Hindlimb muscle (tissue), 1 donor: ENCODE results near the gene IGSF21. TPM values are rescaled to one million over a fixed set of nuclear protein-coding genes. Genes with fewer than 3 reads are reported as not detected.

Experiments
- DNase-seq: peaks from one replicate; pipeline ENCODE4 v3.0.0-alpha.2; 2013
- polyA plus RNA-seq: library from polyadenylated mRNA; unstranded; fragments of 120-200 nt; gene quantifications from one replicate; pipeline ENCODE4 v1.2.1, GENCODE V29; 2013; ENCODE audit not compliant: insufficient read length

IGSF21 gene
- polyA plus RNA-seq: 0.48 TPM

- no peak for DNase-seq
These were observed at the start of gene IGSF21 for GRCh38 chr1:18107369-18108298. Gene IGSF21 (plus strand): TSS chr1:18107798. CDS start chr1:18108129, 331 bp downstream.

DNA sequence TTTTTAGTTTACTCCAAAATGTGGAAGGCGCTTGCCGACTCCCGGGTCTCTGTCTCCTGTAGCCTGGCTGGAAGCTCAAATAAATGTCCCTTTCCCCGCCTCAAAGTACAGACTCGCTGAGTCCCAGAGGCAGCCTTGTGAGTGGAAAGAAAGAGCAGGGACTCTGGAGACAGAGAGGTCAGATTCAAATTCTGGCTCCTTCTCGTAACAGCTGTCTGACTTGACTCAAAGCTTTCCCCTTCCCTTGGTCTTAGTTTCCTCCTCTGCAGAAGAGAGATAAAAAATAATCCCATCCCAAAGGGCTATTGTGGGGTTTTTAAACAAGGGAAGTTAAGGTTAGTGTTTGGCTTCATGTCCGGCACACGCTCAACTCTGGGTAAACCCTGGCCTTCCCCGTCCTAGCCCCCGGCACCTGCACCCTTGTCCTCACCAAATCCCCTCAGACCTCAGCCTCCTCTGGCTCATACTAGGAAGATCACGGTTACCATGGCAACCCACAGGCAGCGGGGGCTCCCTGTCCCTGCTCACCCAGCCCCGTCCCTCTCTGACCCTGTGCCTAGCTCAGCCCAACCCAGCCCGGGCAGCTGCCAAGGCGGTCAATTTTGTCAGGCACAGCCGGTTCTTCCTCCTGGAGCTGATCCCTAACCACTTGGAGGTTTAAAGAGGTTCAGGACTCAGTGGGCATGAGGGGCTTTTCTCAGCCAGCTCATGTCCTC is 49.2 kb upstream of the IGSF21 start:
- DNase-seq: peak; percentile 11

- peak; percentile 15 for DNase-seq
These were observed 48.5 kb upstream of the IGSF21 start for GRCh38 chr1:18058981-18059605.

DNA sequence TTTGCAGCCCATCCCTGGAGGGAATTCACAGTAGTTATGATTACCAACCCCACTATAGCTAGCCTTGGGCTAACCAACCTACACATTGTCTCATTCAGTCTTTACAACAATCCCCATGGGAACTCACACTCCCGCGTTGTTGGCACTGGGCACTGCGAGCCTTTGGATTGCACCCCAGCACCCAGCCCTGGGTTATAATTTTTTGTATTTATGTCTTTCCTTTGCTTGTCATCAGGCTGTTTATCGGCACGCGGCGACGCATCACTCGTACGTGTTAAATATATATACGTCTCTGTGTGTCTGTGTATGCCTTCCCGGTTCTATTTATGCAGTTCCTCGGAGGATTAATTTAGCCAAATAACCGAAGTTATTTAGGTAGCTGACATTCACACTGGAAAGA is 47.2 kb upstream of the IGSF21 start:
- DNase-seq: no peak

DNA sequence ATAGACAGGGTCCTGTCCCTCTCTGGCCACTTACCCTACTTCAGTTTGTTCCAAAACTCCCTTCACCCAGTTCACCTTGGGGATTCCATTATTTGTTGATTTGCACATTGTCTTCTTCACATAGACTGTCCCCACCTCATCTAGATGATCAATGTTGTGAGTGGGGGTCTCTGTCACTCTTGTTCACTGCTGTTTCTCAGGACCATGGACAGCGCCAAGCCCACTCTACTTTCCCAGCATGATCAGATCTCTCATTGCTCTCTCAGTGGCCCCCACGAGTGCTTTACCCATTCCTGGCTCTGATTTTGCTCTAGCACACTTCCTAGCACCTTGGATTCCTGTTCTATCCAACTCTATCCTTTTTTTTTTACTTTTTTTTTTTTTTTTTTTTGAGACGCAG is 45.4 kb upstream of the IGSF21 start:
- DNase-seq: no peak

DNA sequence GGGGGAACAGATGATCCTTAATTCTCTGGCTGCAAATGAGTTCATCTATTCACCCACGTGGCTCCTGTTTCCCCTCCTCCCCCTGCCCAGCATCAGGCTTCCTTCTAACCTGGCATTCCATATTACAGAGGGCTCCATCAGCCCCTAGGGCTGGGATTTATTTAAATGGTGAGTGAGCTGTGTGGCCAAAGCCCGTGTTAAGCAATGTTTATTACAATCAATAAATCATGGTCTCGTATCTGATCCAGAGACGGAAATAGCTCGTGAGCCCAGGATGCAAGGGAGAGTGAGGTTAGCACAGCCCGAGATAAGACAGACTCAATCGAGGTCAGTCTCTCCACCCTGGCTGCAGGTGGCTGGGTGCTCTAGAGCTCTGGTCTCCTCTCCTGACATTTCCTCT is 43.1 kb upstream of the IGSF21 start:
- no peak for DNase-seq

DNA sequence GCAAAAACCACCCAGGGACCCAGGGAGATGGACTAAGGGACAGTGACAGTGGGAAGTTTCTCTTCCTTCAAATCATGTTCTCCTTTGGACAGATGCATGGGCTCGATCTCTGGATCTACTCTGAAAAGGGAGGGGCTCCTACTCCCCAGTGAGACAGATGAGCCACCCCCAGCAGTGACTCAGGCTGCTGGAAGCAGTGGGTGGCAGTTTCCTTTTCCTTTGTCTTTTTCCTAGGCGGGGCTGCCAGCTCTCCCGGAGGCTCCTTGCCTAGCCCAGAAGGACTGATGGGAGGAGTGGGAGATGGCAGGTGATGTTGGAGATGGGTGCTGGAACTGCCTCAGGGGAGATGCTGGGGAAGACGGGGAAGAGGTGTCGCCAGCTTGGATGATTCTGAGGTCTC is 41.0 kb upstream of the IGSF21 start:
- no peak for DNase-seq

DNA sequence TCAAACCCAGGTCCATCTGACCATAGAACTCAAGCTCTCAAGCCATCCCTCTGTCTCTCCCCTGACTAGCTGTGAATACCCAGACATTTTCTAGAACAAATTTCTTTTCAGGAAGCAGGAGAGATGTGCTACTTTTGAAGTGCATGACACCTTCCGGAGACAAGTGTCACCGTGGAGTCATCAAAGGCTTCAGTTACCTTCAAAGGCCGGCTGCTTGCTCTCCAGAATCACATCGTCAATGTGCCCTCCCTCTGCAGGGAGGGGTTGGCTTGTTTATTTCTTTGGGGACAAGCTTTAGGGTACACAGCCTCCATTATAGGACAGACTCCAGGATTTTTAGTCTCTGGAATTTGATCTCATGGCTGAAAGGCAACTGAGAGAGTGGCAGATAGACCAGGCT is 37.7 kb upstream of the IGSF21 start:
- DNase-seq: no peak

- DNase-seq: no peak
These were observed 35.5 kb upstream of the IGSF21 start for GRCh38 chr1:18072066-18072465.

- DNase-seq: no peak
These were observed 34.4 kb upstream of the IGSF21 start for GRCh38 chr1:18073066-18073642.

DNA sequence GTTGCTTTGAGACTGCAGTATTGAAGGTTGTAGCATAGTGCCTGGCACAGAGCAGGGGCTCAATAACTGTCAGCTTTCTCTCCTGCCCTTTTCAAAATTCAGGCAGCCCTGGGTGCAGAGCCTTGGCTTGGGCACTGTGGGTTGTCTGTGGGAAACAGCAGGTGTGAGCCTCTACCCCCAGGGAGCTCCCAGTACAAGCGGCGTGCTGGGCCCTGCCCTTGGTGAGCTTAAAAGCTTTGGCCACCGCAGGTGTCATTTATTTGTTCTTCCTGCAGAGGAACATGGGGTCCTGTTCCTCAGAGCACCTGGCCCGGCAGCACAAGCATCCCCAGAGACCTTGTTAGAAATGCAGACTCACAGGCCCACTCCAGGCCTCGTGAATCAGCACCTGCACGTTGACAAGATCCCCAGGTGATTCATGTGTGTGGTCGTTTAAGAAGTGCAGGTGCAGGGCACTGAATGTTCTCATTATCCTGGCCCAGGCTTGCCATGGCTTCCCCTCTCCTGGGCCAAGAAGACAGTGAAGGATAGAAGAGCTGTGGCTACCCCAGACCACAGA is 29.9 kb upstream of the IGSF21 start:
- DNase-seq: no peak

- DNase-seq: no peak
These were observed 27.5 kb upstream of the IGSF21 start for GRCh38 chr1:18079941-18080735.

DNA sequence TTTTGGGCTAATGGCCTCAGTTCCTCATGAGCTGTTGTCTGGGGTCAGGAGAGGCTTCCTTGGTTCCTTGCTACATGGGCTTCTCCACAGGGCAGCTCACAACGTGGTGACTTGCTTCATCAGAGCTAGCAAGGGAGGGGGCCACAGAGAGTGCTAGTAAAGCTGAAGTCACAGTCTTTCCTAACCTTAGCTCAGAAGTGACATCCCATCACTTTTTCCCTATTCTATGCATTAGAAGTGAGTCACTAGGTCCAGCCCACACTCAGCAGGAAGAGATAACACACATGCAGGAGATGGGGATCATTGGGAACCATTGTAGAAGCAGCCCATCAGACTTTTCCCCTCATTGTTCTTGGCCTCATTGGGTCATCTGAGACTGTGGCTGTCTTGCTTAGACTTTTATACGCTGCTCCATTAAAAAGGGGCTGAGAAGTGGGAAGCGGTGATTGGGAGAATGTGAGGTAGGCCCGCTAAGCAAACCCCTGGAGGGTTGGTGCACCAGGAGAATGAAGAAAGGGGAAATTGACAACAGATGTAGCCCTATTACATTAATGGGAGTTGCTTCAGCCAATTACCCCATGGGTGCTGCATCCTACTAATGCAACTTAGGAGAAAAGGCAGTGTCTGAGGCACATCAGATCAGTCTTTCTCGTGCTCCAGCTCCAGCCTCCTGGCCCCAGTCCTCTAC is 22.1 kb upstream of the IGSF21 start:
- DNase-seq: no peak

DNA sequence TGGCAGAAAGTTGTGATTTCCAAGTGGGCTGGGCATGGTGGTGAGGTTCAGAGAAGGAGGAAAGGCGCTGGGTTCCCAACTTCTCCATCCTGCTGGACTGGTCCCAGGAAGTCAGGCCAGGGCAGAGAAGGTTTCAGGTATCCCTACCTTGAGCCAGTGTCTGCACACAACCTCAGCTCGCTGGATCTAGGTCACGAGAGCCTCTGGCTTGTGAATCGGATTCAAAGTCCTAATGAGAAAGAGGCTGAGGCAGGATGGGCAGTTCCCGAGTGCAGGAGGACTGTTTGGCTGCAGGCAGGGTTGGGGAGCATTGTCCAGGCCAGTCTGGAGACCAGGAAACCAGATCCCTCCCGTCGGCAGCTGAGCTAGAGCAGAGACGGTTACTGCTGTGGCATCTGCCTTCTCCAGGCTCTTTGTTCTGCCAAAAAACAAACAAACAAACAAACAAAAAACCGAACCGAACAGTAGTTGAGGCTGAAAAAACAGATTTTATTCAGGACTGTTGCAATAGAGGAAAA is 19.5 kb upstream of the IGSF21 start:
- DNase-seq: no peak

DNA sequence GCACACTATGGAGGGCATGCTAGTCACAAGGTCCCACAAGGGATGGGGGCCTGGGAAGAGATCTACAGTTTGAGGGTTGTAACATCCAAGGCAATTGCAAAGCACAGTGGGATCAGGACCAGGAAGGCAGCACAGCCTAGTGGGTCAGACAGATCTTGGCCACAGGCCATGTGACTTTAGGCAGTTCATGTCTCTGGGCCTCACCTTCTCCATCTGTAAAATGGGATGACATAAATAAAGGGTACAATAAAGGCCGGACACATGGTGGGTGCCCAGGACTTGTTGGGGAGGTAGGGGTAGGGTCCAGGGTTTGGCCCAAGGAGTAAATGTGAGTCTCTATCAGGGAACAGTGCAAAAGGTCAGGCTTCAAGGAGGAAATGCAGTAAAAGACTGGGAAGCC is 18.1 kb upstream of the IGSF21 start:
- no peak for DNase-seq

DNA sequence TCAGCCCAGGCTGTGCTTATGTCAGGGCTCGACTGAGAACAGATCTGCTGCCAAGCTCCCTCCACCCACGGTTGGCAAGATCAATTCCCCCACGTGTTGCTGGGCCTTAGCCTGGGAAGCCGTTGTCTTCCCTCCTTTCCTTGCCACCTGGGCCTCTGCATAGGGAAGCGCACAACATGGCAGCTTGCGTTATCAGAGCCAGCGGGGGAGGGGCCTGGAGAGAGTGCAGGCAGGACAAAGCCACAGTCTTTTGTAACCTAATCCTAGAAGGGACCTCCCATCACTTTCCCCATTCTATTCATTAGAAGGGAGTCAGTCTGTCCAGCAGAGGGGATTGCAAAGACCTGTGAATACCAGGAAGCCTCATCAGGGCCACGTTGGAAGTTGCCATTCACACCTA is 17.0 kb upstream of the IGSF21 start:
- DNase-seq: no peak

- no peak for DNase-seq
These were observed 15.7 kb upstream of the IGSF21 start for GRCh38 chr1:18091660-18092446.

GRCh38 chr1:18093193-18093592 is 14.4 kb upstream of the IGSF21 start:
- no peak for DNase-seq

GRCh38 chr1:18093646-18094045 is 14.0 kb upstream of the IGSF21 start:
- DNase-seq: no peak

DNA sequence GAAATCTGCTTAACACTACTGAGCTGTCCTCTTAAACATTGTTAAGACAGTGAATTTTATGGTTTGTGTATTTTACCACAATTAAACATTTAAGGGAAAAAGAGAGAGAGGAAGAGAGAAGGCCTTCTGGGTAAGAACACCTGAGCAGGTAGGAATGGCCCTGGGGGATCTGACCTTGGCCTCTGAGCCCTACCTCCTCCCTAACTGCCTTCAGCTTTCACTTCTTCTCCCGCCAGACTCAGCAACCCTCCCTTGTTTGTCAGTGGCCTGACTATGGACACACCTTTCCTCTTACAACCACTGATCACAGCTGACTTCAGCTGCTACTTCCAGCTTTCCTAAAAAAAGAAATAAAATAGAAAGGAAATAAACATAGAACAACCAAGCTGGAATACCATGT is 13.5 kb upstream of the IGSF21 start:
- DNase-seq: no peak
